Hematopoietic multipotent progenitor cell treated with erythropoietin and hydrocortisone succinate and interleukin-3 and kit ligand, for 15 days (in vitro differentiated cells): ENCODE data around the gene SMIM8.
A peak's percentile ranks its signal among the peaks of the same experiment; 100 is the strongest.
"Not testable (repeated sequence)": the region's sequence is repeated elsewhere in the genome, so short reads cannot be mapped to it uniquely, and the experiment has no call there.

ENCODE experiments used
- DNase-seq: peaks from one replicate; pipeline ENCODE4 v3.0.0-alpha.2; 2015; ENCODE audit warnings: low spot score

SMIM8 gene, protein sequence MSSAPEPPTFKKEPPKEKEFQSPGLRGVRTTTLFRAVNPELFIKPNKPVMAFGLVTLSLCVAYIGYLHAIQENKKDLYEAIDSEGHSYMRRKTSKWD

GRCh38 chr6:87322304-87323212 lies at the start of gene SMIM8:
TSS of gene SMIM8 (plus strand) at chr6:87322588. CDS start at chr6:87337032, 14,444 bp downstream.
- peak; percentile 83 for DNase-seq

- no peak for DNase-seq
Observed at GRCh38 chr6:87274660-87275274, 47.6 kb upstream of the SMIM8 start.

GRCh38 chr6:87276624-87277023 lies 45.8 kb upstream of the SMIM8 start:
- no peak for DNase-seq

GRCh38 chr6:87277123-87277522 lies 45.3 kb upstream of the SMIM8 start:
- peak; percentile 12 for DNase-seq

GRCh38 chr6:87279196-87279595 lies 43.2 kb upstream of the SMIM8 start:
- DNase-seq = no peak

DNA sequence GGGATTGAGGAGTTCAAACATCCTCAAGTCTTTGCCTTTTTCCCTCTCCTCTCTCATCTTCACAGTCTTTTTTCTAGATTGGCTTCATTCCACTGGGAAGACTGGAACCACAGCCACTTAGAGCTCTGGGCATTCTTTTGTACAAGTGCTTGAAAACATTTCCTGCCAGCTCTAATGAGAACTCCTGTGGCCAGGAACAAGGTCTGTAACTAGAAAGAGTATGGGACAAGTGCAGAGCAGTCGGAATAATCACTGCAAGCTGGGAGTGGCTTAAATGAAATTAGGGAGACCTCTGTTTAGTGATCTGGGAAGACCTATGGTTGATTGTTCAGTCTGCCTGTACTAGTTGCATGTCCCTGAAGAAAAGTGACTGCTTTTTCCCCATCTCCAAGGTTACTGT lies 41.0 kb upstream of the SMIM8 start:
- no peak for DNase-seq

- DNase-seq = no peak
Observed at GRCh38 chr6:87282743-87283142, 39.6 kb upstream of the SMIM8 start.

DNA sequence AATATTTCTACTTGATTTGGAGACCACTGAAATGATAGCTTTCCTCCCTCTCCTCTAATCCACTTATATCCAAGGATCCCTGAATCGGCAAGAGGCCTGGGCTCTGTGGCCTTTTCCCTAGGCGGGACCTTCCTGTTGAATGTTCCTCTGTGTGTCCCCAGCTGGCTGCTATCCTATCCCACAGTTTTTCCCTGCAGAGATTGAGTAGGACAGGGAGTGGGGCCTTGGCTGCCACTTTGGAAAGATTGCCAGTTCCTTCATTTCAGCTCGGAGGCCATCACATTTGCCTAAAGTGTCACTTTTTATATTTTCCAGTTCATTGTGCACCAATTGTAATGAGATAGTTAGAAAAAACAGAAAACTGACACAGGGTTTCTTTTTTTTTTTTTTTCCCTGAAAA lies 38.9 kb upstream of the SMIM8 start:
- no peak for DNase-seq

DNA sequence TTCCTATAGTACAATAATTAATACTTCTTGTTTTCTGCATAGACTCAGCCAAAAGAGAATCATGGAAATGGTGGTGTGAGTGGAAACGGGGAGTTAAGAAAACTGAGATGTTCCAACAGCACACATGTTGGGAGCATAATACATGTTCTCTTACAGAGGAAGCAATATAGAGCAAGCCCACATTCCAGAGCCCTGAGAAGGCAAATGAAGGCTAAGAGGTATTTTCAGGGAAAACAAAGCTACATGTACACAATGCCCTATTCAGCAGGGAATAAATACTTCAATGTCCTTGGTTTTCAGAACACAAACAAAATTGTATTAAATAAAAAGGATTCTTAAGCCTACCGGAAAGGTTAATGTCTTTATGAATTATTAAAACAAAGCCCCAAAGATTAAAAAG lies 35.1 kb upstream of the SMIM8 start:
- DNase-seq = no peak

DNA sequence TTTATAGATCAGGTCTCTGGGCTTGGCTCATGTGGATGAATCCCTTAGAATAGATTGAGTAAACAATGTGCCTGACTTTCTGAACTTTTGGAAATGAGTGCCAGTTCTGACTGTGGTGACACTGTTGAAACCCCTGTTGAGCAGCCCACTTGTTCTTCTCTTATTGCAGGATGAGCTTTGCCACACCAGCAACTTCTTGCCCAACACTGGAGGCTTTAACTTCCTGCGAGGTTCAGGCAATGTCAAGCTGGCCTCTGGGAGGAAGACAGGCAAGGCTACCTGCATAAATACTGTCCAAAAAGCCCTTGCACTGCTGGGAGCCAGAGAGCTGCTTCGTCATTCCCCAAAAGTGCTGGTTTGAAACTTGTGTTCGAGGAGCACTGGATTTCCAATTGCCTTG lies 32.8 kb upstream of the SMIM8 start:
- no peak for DNase-seq

- no peak for DNase-seq
Observed at GRCh38 chr6:87291883-87292282, 30.5 kb upstream of the SMIM8 start.

DNA sequence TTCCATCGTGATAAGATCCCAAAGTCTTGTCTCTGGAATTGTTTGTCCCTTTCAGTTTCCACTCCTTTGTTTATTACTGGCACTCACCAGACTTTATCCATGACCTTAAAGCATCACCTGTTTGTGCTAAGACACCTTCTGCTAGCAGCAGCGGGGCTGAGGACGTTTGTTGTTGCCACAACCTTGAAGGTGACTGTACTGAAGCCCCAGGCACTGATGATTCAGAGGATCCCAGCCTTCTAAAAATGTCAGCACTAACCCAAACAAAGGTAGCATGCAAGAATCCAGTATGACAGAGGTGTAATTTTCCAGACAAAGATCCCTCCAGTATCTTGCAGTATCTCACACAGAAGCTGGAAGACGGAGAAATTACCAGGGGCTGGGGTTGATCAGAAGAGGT lies 28.9 kb upstream of the SMIM8 start:
- DNase-seq = no peak

DNA sequence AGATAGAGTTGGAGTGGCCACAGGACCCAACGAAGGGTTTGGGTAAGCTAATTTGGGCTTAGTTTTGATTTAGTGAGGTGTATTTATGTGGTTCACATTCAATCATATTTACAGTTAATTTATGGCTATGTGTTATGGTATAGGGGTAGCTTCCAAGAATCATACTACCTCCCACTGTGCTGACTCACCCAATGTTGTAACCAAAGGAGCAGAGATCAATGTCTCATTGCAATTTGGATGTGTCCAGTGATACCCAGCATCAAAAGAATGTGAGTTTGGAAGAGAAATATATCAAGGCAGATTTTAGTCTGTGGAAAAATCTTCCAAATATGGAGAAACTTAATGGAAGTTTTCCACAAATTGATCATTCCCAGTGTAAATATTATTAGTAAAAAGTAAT lies 25.3 kb upstream of the SMIM8 start:
- DNase-seq = no peak

GRCh38 chr6:87301277-87301676 lies 21.1 kb upstream of the SMIM8 start:
- DNase-seq = not testable (repeated sequence)

GRCh38 chr6:87308970-87309369 lies 13.4 kb upstream of the SMIM8 start:
- DNase-seq = no peak

GRCh38 chr6:87312860-87313259 lies 9.5 kb upstream of the SMIM8 start:
- DNase-seq = no peak

DNA sequence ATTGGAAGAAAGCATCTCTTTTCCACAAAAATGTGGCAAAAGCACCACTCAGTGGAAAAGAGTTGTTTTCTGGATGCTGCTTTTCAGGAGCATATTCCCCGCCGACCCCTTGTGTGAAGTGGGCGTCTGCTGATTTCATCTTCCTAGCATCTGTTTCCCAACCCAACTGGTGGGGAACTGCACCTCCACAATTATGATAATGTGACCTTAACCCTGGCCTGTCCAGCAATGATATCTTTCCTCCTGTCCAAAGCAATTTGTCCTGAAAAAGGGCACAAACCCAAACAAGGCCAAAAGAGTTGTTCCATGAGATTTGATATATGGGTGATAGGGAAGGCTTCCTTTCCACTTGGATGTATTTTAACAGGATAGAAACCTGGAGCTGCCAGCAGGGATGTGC lies 7.3 kb upstream of the SMIM8 start:
- DNase-seq = no peak

DNA sequence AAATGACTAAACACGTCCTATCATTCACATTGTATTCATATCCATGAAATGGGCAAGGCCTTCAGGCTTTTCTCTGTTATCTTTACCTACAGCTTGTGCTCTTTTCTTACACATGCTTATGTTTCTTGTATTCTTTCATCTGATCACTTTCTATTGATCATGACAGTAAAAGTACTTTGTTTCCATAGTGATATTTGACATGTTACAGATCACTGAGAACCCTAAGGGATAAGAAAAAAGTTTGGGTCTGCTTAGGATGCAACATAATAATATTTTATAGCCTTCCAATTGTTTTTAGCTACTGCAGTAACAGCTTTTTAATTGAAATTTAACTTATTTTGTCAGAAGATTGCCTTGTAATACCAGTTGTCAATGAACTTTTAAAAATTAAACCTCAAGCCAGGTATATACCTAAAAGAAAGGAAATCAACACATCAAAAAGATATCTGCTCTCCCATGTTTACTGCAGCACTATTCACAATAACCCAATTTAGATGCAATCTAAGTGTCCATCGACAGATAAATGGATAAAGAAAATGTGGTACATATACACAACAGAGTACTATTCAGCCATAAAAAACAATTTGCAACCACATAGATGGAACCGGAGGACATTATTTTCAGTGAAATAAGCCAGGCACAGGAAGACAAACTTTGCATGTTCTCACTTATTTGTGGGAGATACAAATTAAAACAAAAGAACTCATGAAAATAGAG lies 3.0 kb upstream of the SMIM8 start:
- DNase-seq = no peak

- DNase-seq = not testable (repeated sequence)
Observed at GRCh38 chr6:87323880-87324279, 1.5 kb downstream of the SMIM8 start.

GRCh38 chr6:87330961-87331360 lies 8.6 kb downstream of the SMIM8 start:
- DNase-seq = no peak

- no peak for DNase-seq
Observed at GRCh38 chr6:87333033-87333432, 10.6 kb downstream of the SMIM8 start.

GRCh38 chr6:87333591-87334181 lies 11.3 kb downstream of the SMIM8 start:
- peak; percentile 26 for DNase-seq
